ENCODE measurements around the gene ALPI.
"Not testable (repeated sequence)": the region's sequence is repeated elsewhere in the genome, so short reads cannot be mapped to it uniquely, and the experiment has no call there.

The ALPI gene

GRCh38 chr2:232420463-232421188, 35.3 kb upstream of the ALPI start:
- no peak for DNase-seq (ENCODE audit: low read depth)

- DNase-seq (ENCODE audit: low read depth) = no peak
Observed at GRCh38 chr2:232421189-232421785, 34.7 kb upstream of the ALPI start.

- DNase-seq (ENCODE audit: low read depth) = no peak
Observed at GRCh38 chr2:232422051-232422450, 33.9 kb upstream of the ALPI start.

- DNase-seq (ENCODE audit: low read depth) = not testable (repeated sequence)
Observed at GRCh38 chr2:232422996-232423395, 33.0 kb upstream of the ALPI start.

GRCh38 chr2:232423407-232423806, 32.5 kb upstream of the ALPI start:
- DNase-seq (ENCODE audit: low read depth) = not testable (repeated sequence)

GRCh38 chr2:232431705-232432590, 24.0 kb upstream of the ALPI start:
- no peak for DNase-seq (ENCODE audit: low read depth)

- DNase-seq (ENCODE audit: low read depth) = no peak
Observed at GRCh38 chr2:232432598-232433184, 23.3 kb upstream of the ALPI start.

- DNase-seq (ENCODE audit: low read depth) = not testable (repeated sequence)
Observed at GRCh38 chr2:232433622-232434021, 22.3 kb upstream of the ALPI start.

GRCh38 chr2:232434091-232434490, 21.9 kb upstream of the ALPI start:
- no peak for DNase-seq (ENCODE audit: low read depth)

- DNase-seq (ENCODE audit: low read depth) = no peak
Observed at GRCh38 chr2:232434563-232435374, 21.2 kb upstream of the ALPI start.

- no peak for DNase-seq (ENCODE audit: low read depth)
Observed at GRCh38 chr2:232435375-232435648, 20.6 kb upstream of the ALPI start.

GRCh38 chr2:232435805-232436204, 20.1 kb upstream of the ALPI start:
- no peak for DNase-seq (ENCODE audit: low read depth)

- DNase-seq (ENCODE audit: low read depth) = no peak
Observed at GRCh38 chr2:232436381-232437194, 19.4 kb upstream of the ALPI start.

GRCh38 chr2:232437195-232437571, 18.8 kb upstream of the ALPI start:
- no peak for DNase-seq (ENCODE audit: low read depth)

- DNase-seq (ENCODE audit: low read depth) = no peak
Observed at GRCh38 chr2:232438091-232438490, 17.9 kb upstream of the ALPI start.

- DNase-seq (ENCODE audit: low read depth) = peak; percentile 15
Observed at GRCh38 chr2:232438951-232439757, 16.8 kb upstream of the ALPI start.

GRCh38 chr2:232439758-232440135, 16.2 kb upstream of the ALPI start:
- DNase-seq (ENCODE audit: low read depth) = no peak

- DNase-seq (ENCODE audit: low read depth) = peak; percentile 83
Observed at GRCh38 chr2:232440220-232441018, 15.5 kb upstream of the ALPI start.

- DNase-seq (ENCODE audit: low read depth) = no peak
Observed at GRCh38 chr2:232441147-232441651, 14.8 kb upstream of the ALPI start.
